ENCODE data around the gene TTC7B. TPM values are rescaled to one million over a fixed set of nuclear protein-coding genes. Genes with fewer than 3 reads are reported as not detected.

Gene TTC7B
- total RNA-seq, 4 donors from 2014 or later: 14.3 to 48.9 (median 32.5) TPM

- H3K36me3 ChIP-seq: no peaks in the 10 kb centered on the region
- no peaks in the 10 kb centered on the region for H3K27me3 ChIP-seq
- no peak overlapping the region for H3K4me3 ChIP-seq
- peaks cover 42% of the 10 kb centered on the region for H3K4me1 ChIP-seq
- no peak for DNase-seq (ENCODE audit: low spot score in 2 of 2)
- 19% methylated on average over 19 of the region's 21 CpGs for WGBS
- peak overlapping the region; percentile 70 for H3K27ac ChIP-seq
- H3K9me3 ChIP-seq: no peaks in the 10 kb centered on the region
- TF ChIP-seq CTCF (IDR thresholded peaks at IDR 0.05) (no peak), EP300 (IDR thresholded peaks at IDR 0.05) (no peak), POLR2A (IDR thresholded peaks at IDR 0.05) (no peak), POLR2AphosphoS5 (IDR thresholded peaks at IDR 0.05) (no peak)
Measured at GRCh38 chr14:90508536-90509254, 307.5 kb downstream of the TTC7B start.

GRCh38 chr14:90508036-90508435 is 308.2 kb downstream of the TTC7B start:
- Histone ChIP-seq H3K4me3 (no peak overlapping the region), H3K36me3 (no peaks in the 10 kb centered on the region), H3K9me3 (no peaks in the 10 kb centered on the region), H3K4me1 (peaks cover 35% of the 10 kb centered on the region), H3K27ac (no peak overlapping the region), H3K27me3 (no peaks in the 10 kb centered on the region)
- no peak for TF ChIP-seq EP300 (IDR thresholded peaks at IDR 0.05)
- TF ChIP-seq CTCF (IDR thresholded peaks at IDR 0.05): no peak
- no peak for TF ChIP-seq POLR2A (IDR thresholded peaks at IDR 0.05)
- TF ChIP-seq POLR2AphosphoS5 (IDR thresholded peaks at IDR 0.05): no peak
- WGBS: 65% methylated on average over 7 of the region's 9 CpGs
- no peak for DNase-seq (ENCODE audit: low spot score in 2 of 2)

- no peak for DNase-seq (ENCODE audit: low spot score in 2 of 2)
- Histone ChIP-seq H3K4me1 (peaks cover 29% of the 10 kb centered on the region), H3K9me3 (no peaks in the 10 kb centered on the region), H3K27ac (peak overlapping the region; percentile 38), H3K27me3 (no peaks in the 10 kb centered on the region), H3K4me3 (no peak overlapping the region), H3K36me3 (no peaks in the 10 kb centered on the region)
- no peak for TF ChIP-seq CTCF (IDR thresholded peaks at IDR 0.05)
- no peak for TF ChIP-seq EP300 (IDR thresholded peaks at IDR 0.05)
- TF ChIP-seq POLR2AphosphoS5 (IDR thresholded peaks at IDR 0.05): no peak
- no peak for TF ChIP-seq POLR2A (IDR thresholded peaks at IDR 0.05)
- WGBS: 93% methylated on average over 7 of the region's 7 CpGs
Measured at GRCh38 chr14:90507428-90507827, 308.8 kb downstream of the TTC7B start.

GRCh38 chr14:90506748-90507147 is 309.5 kb downstream of the TTC7B start:
- peaks cover 24% of the 10 kb centered on the region for H3K4me1 ChIP-seq
- WGBS: 82% methylated on average over 6 of the region's 6 CpGs
- no peaks in the 10 kb centered on the region for H3K27me3 ChIP-seq
- H3K4me3 ChIP-seq: no peak overlapping the region
- H3K36me3 ChIP-seq: no peaks in the 10 kb centered on the region
- no peak for DNase-seq (ENCODE audit: low spot score in 2 of 2)
- no peaks in the 10 kb centered on the region for H3K9me3 ChIP-seq
- no peak overlapping the region for H3K27ac ChIP-seq
- TF ChIP-seq POLR2A (IDR thresholded peaks at IDR 0.05) (no peak), EP300 (IDR thresholded peaks at IDR 0.05) (no peak), POLR2AphosphoS5 (IDR thresholded peaks at IDR 0.05) (no peak), CTCF (IDR thresholded peaks at IDR 0.05) (no peak)

- no peak for DNase-seq (ENCODE audit: low spot score in 2 of 2)
- no peaks in the 10 kb centered on the region for H3K9me3 ChIP-seq
- H3K36me3 ChIP-seq: no peaks in the 10 kb centered on the region
- H3K27me3 ChIP-seq: peaks cover under 1% of the 10 kb centered on the region
- WGBS: 79% methylated on average over 13 of the region's 13 CpGs
- peaks cover 20% of the 10 kb centered on the region for H3K4me1 ChIP-seq
- no peak overlapping the region for H3K27ac ChIP-seq
- TF ChIP-seq POLR2A (IDR thresholded peaks at IDR 0.05): no peak
- TF ChIP-seq CTCF (IDR thresholded peaks at IDR 0.05): no peak
- TF ChIP-seq EP300 (IDR thresholded peaks at IDR 0.05): no peak
- no peak for TF ChIP-seq POLR2AphosphoS5 (IDR thresholded peaks at IDR 0.05)
- no peak overlapping the region for H3K4me3 ChIP-seq
Measured at GRCh38 chr14:90505531-90505930, 310.7 kb downstream of the TTC7B start.
